Measurements from ENCODE around the gene KCNA10. TPM values are rescaled to one million over a fixed set of nuclear protein-coding genes. Genes with fewer than 3 reads are reported as not detected.

Gene KCNA10
- total RNA-seq, 3 donors from 2014 or later (not counting 1 experiment from before 2014, with no cell fraction given), result not detected

GRCh38 chr1:110489973-110490542, 28.9 kb downstream of the KCNA10 start:
- Mint-ChIP-seq H3K27me3 (ENCODE audit: low read depth in 2 of 2) (peaks cover 2 to 6% of the 10 kb centered on the region in 2 donors), H3K27ac (no peak overlapping the region), H3K9me3 (no peaks in the 10 kb centered on the region), H3K4me3 (no peak overlapping the region), H3K4me1 (no peaks in the 10 kb centered on the region), H3K36me3 (no peaks in the 10 kb centered on the region)
- H3K36me3 ChIP-seq (ENCODE audit: control insufficient read depth, insufficient read depth, low read length), result no peaks in the 10 kb centered on the region
- no peaks in the 10 kb centered on the region for H3K27me3 ChIP-seq (ENCODE audit: control insufficient read depth, insufficient read depth, low read length)
- intact Hi-C loops (cut with micrococcal nuclease), result no loop called here
- H3K4me1 ChIP-seq (ENCODE audit: control insufficient read depth, insufficient read depth, low read length), result no peaks in the 10 kb centered on the region
- no peak for TF ChIP-seq CTCF (IDR thresholded peaks at IDR 0.05)
- 77% methylated on average over 13 of the region's 14 CpGs for WGBS (ENCODE audit: insufficient coverage)
- H3K9me3 ChIP-seq (ENCODE audit: control insufficient read depth, insufficient read depth, low read length), result no peaks in the 10 kb centered on the region
- no peak for DNase-seq
- no peak overlapping the region for H3K4me3 ChIP-seq (ENCODE audit: low read length)
- ATAC-seq, result no peak
- no peak overlapping the region for H3K27ac ChIP-seq (ENCODE audit: low read length)

- no peaks in the 10 kb centered on the region for H3K9me3 ChIP-seq (ENCODE audit: control insufficient read depth, insufficient read depth, low read length)
- ATAC-seq (no peak), DNase-seq (no peak)
- intact Hi-C loops (cut with micrococcal nuclease), result no loop called here
- H3K4me1 ChIP-seq (ENCODE audit: control insufficient read depth, insufficient read depth, low read length), result no peaks in the 10 kb centered on the region
- 92% methylated on average over 15 of the region's 15 CpGs for WGBS (ENCODE audit: insufficient coverage)
- H3K27ac Mint-ChIP-seq, result no peak overlapping the region
- H3K27me3 ChIP-seq (ENCODE audit: control insufficient read depth, insufficient read depth, low read length), result no peaks in the 10 kb centered on the region
- no peaks in the 10 kb centered on the region for H3K36me3 Mint-ChIP-seq
- H3K4me3 Mint-ChIP-seq, result no peak overlapping the region
- no peaks in the 10 kb centered on the region for H3K4me1 Mint-ChIP-seq
- no peaks in the 10 kb centered on the region for H3K36me3 ChIP-seq (ENCODE audit: control insufficient read depth, insufficient read depth, low read length)
- peaks cover 5 to 6% of the 10 kb centered on the region in 2 donors for H3K27me3 Mint-ChIP-seq (ENCODE audit: low read depth in 2 of 2)
- no peak overlapping the region for H3K4me3 ChIP-seq (ENCODE audit: low read length)
- H3K27ac ChIP-seq (ENCODE audit: low read length), result no peak overlapping the region
- no peaks in the 10 kb centered on the region for H3K9me3 Mint-ChIP-seq
- no peak for TF ChIP-seq CTCF (IDR thresholded peaks at IDR 0.05)
Measured at GRCh38 chr1:110489406-110489805, 29.6 kb downstream of the KCNA10 start.

- no peak overlapping the region for H3K4me3 ChIP-seq (ENCODE audit: low read length)
- intact Hi-C loops (cut with micrococcal nuclease), result no loop called here
- 58% methylated on average over 3 of the region's 3 CpGs for WGBS (ENCODE audit: insufficient coverage)
Measured at GRCh38 chr1:110488867-110489266, 30.1 kb downstream of the KCNA10 start.

More at GRCh38 chr1:110488867-110489266, 30.1 kb downstream of the KCNA10 start:
- H3K27me3 ChIP-seq (ENCODE audit: control insufficient read depth, insufficient read depth, low read length), result no peaks in the 10 kb centered on the region
- H3K9me3 ChIP-seq (ENCODE audit: control insufficient read depth, insufficient read depth, low read length), result no peaks in the 10 kb centered on the region
- no peak overlapping the region for H3K27ac ChIP-seq (ENCODE audit: low read length)
- H3K4me3 Mint-ChIP-seq, result no peak overlapping the region
- H3K4me1 ChIP-seq (ENCODE audit: control insufficient read depth, insufficient read depth, low read length), result no peaks in the 10 kb centered on the region
- peaks cover 5 to 8% of the 10 kb centered on the region in 2 donors for H3K27me3 Mint-ChIP-seq (ENCODE audit: low read depth in 2 of 2)
- no peak overlapping the region for H3K27ac Mint-ChIP-seq
- no peaks in the 10 kb centered on the region for H3K36me3 ChIP-seq (ENCODE audit: control insufficient read depth, insufficient read depth, low read length)
- H3K36me3 Mint-ChIP-seq, result no peaks in the 10 kb centered on the region
- H3K4me1 Mint-ChIP-seq, result no peaks in the 10 kb centered on the region
- no peak for TF ChIP-seq CTCF (IDR thresholded peaks at IDR 0.05)
- DNase-seq (no peak), ATAC-seq (no peak)
- H3K9me3 Mint-ChIP-seq, result no peaks in the 10 kb centered on the region
